Measurements from ENCODE around the gene KCNN4.

DNA sequence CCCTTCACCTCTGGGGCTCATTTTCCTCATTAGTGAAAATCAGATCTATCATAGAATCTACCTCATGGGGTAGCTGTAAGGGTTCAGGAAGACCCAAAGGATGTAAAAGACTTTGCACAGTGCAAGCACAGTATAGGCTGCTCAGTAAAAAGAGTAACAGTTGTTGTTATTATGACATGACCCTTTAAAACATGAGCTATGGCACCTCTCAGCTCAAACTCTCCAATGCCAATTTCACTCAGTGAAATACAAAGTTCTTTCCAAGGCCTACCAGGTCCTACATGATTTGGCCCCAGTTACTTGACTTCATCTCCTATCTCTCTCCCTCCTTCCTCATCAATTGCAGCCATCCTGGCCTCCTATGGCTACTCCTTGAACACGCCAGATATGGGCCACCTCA lies 30.9 kb downstream of the KCNN4 start:
- TF ChIP-seq POLR2A (IDR thresholded peaks at IDR 0.05): no peak
- TF ChIP-seq, protein P1, sequence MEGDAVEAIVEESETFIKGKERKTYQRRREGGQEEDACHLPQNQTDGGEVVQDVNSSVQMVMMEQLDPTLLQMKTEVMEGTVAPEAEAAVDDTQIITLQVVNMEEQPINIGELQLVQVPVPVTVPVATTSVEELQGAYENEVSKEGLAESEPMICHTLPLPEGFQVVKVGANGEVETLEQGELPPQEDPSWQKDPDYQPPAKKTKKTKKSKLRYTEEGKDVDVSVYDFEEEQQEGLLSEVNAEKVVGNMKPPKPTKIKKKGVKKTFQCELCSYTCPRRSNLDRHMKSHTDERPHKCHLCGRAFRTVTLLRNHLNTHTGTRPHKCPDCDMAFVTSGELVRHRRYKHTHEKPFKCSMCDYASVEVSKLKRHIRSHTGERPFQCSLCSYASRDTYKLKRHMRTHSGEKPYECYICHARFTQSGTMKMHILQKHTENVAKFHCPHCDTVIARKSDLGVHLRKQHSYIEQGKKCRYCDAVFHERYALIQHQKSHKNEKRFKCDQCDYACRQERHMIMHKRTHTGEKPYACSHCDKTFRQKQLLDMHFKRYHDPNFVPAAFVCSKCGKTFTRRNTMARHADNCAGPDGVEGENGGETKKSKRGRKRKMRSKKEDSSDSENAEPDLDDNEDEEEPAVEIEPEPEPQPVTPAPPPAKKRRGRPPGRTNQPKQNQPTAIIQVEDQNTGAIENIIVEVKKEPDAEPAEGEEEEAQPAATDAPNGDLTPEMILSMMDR (IDR thresholded peaks at IDR 0.05): no peak

Data from heart left ventricle (tissue), 13 donors.